ENCODE data around the gene RBM19.

DNA sequence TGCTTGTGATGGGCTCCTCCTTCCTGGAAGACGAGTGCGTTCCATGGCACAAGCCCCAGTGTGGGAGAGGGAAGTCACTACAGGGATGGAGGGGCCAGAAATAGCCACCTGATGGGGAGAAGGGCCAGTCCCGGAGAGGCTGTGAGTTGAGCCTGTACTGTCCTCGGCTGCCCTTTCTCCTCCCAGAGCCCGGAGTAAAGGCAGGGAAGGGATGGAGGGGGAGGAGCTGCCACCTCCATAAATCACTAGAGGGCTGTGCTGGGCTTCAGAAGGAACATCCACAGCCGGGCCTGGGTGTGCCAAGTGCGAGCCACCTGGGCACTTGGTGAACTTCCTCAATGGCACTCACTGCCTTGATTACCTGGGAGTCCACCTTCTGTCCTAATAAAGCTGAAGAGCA lies 110.1 kb downstream of the RBM19 start:
- TF ChIP-seq CTCF (IDR thresholded peaks at IDR 0.05) (no peak), EP300 (IDR thresholded peaks at IDR 0.05) (no peak)
